SK-N-SH (cell line): ENCODE results near the gene STARD13.

Experiments
- GABPA ChIP-seq: IDR thresholded peaks from 2 replicates; pipeline ENCODE4 v1.4.0; 2012; ENCODE audit warnings: low read depth, mild to moderate bottlenecking
- YY1 ChIP-seq: IDR thresholded peaks from 2 replicates; pipeline ENCODE4 v1.4.0; 2012; ENCODE audit warnings: low read depth, mild to moderate bottlenecking
- TF ChIP-seq, protein P1 (sequence below): fragments of 200-600 bp; sonication (generic); IDR thresholded peaks from 2 replicates; pipeline ENCODE4 v1.6.1; 2017; ENCODE audit warnings: antibody characterized with exemption, mild to moderate bottlenecking, moderate library complexity
- TF ChIP-seq, protein P2 (sequence below): IDR thresholded peaks from 2 replicates; pipeline ENCODE4 v1.6.1; 2012; ENCODE audit warnings: mild to moderate bottlenecking, low read depth, low read length, moderate library complexity

DNA sequence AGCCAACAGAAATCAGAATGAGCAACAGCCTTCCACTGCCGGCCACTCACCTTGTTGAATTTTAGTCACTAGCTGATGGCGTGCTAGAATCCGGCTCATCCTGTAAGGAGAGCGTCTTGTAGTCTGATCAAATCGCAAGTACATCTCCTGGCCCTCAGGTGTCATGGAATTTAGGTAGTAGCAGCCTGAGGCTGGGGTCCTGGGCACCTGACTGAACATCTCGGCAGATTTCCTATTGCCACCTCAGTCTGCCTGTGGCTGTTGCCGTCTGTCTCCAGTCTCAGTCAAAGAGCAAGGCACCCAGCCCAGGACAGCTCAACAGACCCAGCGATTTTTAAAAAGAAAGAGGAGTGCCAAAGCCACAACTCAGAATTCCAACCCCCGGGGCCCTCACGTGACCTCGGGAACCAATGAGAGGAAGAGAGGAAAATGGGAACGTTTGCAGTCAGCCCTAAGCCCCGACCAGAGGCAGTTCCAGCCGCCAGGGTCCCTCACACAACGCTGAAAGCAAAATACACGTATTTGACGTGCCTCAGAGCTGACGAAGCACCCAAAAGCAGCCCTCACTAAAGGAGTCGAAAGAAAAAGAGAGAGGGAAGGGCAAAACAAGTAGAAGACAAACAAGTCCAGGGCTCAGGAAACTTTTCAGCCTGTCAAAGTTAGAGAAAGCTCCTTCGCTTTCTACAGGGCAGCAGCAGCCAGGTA, at the start of gene STARD13:
- TF ChIP-seq, protein P1, sequence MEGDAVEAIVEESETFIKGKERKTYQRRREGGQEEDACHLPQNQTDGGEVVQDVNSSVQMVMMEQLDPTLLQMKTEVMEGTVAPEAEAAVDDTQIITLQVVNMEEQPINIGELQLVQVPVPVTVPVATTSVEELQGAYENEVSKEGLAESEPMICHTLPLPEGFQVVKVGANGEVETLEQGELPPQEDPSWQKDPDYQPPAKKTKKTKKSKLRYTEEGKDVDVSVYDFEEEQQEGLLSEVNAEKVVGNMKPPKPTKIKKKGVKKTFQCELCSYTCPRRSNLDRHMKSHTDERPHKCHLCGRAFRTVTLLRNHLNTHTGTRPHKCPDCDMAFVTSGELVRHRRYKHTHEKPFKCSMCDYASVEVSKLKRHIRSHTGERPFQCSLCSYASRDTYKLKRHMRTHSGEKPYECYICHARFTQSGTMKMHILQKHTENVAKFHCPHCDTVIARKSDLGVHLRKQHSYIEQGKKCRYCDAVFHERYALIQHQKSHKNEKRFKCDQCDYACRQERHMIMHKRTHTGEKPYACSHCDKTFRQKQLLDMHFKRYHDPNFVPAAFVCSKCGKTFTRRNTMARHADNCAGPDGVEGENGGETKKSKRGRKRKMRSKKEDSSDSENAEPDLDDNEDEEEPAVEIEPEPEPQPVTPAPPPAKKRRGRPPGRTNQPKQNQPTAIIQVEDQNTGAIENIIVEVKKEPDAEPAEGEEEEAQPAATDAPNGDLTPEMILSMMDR, result peak; percentile 41
- TF ChIP-seq YY1 (no peak), GABPA (no peak)
- TF ChIP-seq, protein P2, sequence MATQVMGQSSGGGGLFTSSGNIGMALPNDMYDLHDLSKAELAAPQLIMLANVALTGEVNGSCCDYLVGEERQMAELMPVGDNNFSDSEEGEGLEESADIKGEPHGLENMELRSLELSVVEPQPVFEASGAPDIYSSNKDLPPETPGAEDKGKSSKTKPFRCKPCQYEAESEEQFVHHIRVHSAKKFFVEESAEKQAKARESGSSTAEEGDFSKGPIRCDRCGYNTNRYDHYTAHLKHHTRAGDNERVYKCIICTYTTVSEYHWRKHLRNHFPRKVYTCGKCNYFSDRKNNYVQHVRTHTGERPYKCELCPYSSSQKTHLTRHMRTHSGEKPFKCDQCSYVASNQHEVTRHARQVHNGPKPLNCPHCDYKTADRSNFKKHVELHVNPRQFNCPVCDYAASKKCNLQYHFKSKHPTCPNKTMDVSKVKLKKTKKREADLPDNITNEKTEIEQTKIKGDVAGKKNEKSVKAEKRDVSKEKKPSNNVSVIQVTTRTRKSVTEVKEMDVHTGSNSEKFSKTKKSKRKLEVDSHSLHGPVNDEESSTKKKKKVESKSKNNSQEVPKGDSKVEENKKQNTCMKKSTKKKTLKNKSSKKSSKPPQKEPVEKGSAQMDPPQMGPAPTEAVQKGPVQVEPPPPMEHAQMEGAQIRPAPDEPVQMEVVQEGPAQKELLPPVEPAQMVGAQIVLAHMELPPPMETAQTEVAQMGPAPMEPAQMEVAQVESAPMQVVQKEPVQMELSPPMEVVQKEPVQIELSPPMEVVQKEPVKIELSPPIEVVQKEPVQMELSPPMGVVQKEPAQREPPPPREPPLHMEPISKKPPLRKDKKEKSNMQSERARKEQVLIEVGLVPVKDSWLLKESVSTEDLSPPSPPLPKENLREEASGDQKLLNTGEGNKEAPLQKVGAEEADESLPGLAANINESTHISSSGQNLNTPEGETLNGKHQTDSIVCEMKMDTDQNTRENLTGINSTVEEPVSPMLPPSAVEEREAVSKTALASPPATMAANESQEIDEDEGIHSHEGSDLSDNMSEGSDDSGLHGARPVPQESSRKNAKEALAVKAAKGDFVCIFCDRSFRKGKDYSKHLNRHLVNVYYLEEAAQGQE, result no peak
